H1 (cell line): Measurements from ENCODE around the gene SLC16A9. TPM values are rescaled to one million over a fixed set of nuclear protein-coding genes. Genes with fewer than 3 reads are reported as not detected.

Experiments
- CTCF ChIA-PET: fragments of 300-600 bp; sonication (Branson Sonifier 250); formaldehyde crosslinking; loops from one replicate; lab custom pipeline; 2021; ENCODE audit not compliant: partially characterized antibody; lab: Charles Lee
- POLR2A ChIA-PET: fragments of 300-600 bp; sonication (Branson Sonifier 250); formaldehyde crosslinking; loops from one replicate; lab custom pipeline; 2021; ENCODE audit warnings: inconsistent platforms; ENCODE audit not compliant: partially characterized antibody; lab: Charles Lee
- DNase-seq, 2 experiments: peaks; one replicate each; pipeline versions ENCODE4 v3.0.0 to v3.0.0-alpha.2; 2010 to 2022; ENCODE audit warnings: low spot score in 2 of 2, low read depth in 1 of 2, mixed read lengths in 1 of 2
- FAIRE-seq: peaks from 2 replicates; lab custom pipeline; 2011; peaks lifted over from hg19 to GRCh38; lab: Jason Lieb, UNC
- H2AFZ ChIP-seq: 2 replicates; pipeline ENCODE4 v1.8.1; 2012; ENCODE audit warnings: low read length, inconsistent platforms
- H2AK5ac ChIP-seq: 2 replicates; pipeline ENCODE4 v1.6.1; 2013; ENCODE audit warnings: low read depth, low read length
- H2BK120ac ChIP-seq: replicated peaks from 2 replicates; pipeline ENCODE3; 2013; ENCODE audit warnings: low read depth, low read length, inconsistent platforms
- H2BK12ac ChIP-seq: 2 replicates; pipeline ENCODE4 v1.6.1; 2013; ENCODE audit warnings: low read depth, low read length
- H2BK15ac ChIP-seq: 2 replicates; pipeline ENCODE4 v1.6.1; 2013; ENCODE audit warnings: low read length
- H2BK20ac ChIP-seq: 2 replicates; pipeline ENCODE4 v1.6.1; 2013; ENCODE audit warnings: low read length
- H2BK5ac ChIP-seq: 2 replicates; pipeline ENCODE4 v1.6.1; 2013; ENCODE audit warnings: low read depth, low read length
- H3K14ac ChIP-seq: 2 replicates; pipeline ENCODE4 v1.6.1; 2013; ENCODE audit warnings: inconsistent platforms; ENCODE audit not compliant: insufficient read length
- H3K18ac ChIP-seq: 2 replicates; pipeline ENCODE4 v1.6.1; 2013; ENCODE audit warnings: low read length; ENCODE audit errors: extremely low read depth
- H3K23ac ChIP-seq: 2 replicates; pipeline ENCODE4 v1.6.1; 2013; ENCODE audit warnings: inconsistent platforms; ENCODE audit not compliant: insufficient read length
- H3K23me2 ChIP-seq: 2 replicates; pipeline ENCODE4 v1.6.1; 2013; ENCODE audit warnings: low read depth, low read length
- H3K27ac ChIP-seq: 2 replicates; pipeline ENCODE4 v1.6.1; 2011; ENCODE audit warnings: low read depth, low read length, inconsistent platforms
- H3K27me3 ChIP-seq, 4 experiments: replicated peaks in 1 of 4; 1 replicate in 1 of 4; 2 replicates in 3 of 4; pipeline versions ENCODE4 v1.6.1 to v1.8.1; 2011 to 2013; ENCODE audit warnings: low read length in 3 of 4, mild to moderate bottlenecking in 3 of 4, inconsistent platforms in 2 of 4, mixed read lengths in 2 of 4, moderate library complexity in 1 of 4; ENCODE audit not compliant: control insufficient read depth in 3 of 4, insufficient read depth in 3 of 4; ENCODE audit errors: extremely low read depth in 1 of 4
- H3K36me3 ChIP-seq, 4 experiments: 2 replicates each; pipeline versions ENCODE4 v1.6.1 to v1.8.1; 2011 to 2013; ENCODE audit warnings: mild to moderate bottlenecking in 4 of 4, low read length in 3 of 4, moderate library complexity in 2 of 4, control low read depth in 1 of 4, inconsistent platforms in 1 of 4; ENCODE audit not compliant: insufficient read depth in 4 of 4, control insufficient read depth in 2 of 4
- H3K4ac ChIP-seq: replicated peaks from 2 replicates; pipeline ENCODE3; 2013; ENCODE audit warnings: low read length, low read depth, mixed read lengths, inconsistent platforms; ENCODE audit not compliant: insufficient read length
- H3K4me1 ChIP-seq, 4 experiments: replicated peaks in 1 of 4; 1 replicate in 1 of 4; 2 replicates in 3 of 4; pipeline versions ENCODE4 v1.6.1 to v1.8.1; 2011 to 2013; ENCODE audit warnings: low read length in 3 of 4, inconsistent platforms in 2 of 4, mixed read lengths in 1 of 4; ENCODE audit not compliant: insufficient read depth in 4 of 4, control insufficient read depth in 3 of 4
- H3K4me2 ChIP-seq, 2 experiments: 2 replicates each; pipeline versions ENCODE4 v1.6.1 to v1.8.1; 2011 to 2013; ENCODE audit warnings: low read depth in 2 of 2, low read length in 2 of 2, control low read depth in 1 of 2, inconsistent platforms in 1 of 2, mild to moderate bottlenecking in 1 of 2; ENCODE audit not compliant: insufficient read depth in 1 of 2
- H3K4me3 ChIP-seq, 4 experiments: fragments of 200-600, 300-600 bp in 1 of 4; sonication (generic), shearing (Covaris generic), sonication (Bioruptor Twin) in 1 of 4; 2 replicates each; pipeline versions ENCODE4 v1.5.1 to v1.8.1; 2011 to 2016; ENCODE audit warnings: low read length in 4 of 4, low read depth in 3 of 4, control low read depth in 2 of 4, inconsistent platforms in 2 of 4, mild to moderate bottlenecking in 2 of 4, mixed read lengths in 1 of 4, moderate library complexity in 1 of 4; ENCODE audit not compliant: insufficient read depth in 2 of 4; ENCODE audit errors: extremely low read depth in 1 of 4
- H3K56ac ChIP-seq: replicated peaks from 2 replicates; pipeline ENCODE3; 2013; ENCODE audit warnings: low read depth, mild to moderate bottlenecking, mixed read lengths, low read length, inconsistent platforms; ENCODE audit not compliant: insufficient read length
- H3K79me1 ChIP-seq: 2 replicates; pipeline ENCODE4 v1.6.1; 2013; ENCODE audit warnings: low read depth, low read length, control low read depth
- H3K79me2 ChIP-seq, 2 experiments: 2 replicates each; pipeline versions ENCODE4 v1.6.1 to v1.8.1; 2012 to 2013; ENCODE audit warnings: low read length in 2 of 2, mild to moderate bottlenecking in 2 of 2, inconsistent platforms in 1 of 2; ENCODE audit not compliant: insufficient read depth in 2 of 2, control insufficient read depth in 1 of 2
- H3K9ac ChIP-seq, 4 experiments: replicated peaks in 1 of 4; 1 replicate in 1 of 4; 2 replicates in 3 of 4; pipeline versions ENCODE4 v1.6.1 to v1.8.1; 2011 to 2013; ENCODE audit warnings: low read depth in 3 of 4, low read length in 3 of 4, control low read depth in 2 of 4, mild to moderate bottlenecking in 2 of 4, moderate library complexity in 2 of 4, inconsistent platforms in 1 of 4; ENCODE audit errors: extremely low read depth in 1 of 4
- H3K9me3 ChIP-seq, 2 experiments: 2 replicates each; pipeline versions ENCODE4 v1.6.1 to v1.8.1; 2012 to 2013; ENCODE audit warnings: mild to moderate bottlenecking in 2 of 2, moderate library complexity in 2 of 2, control low read depth in 1 of 2, inconsistent platforms in 1 of 2, low read depth in 1 of 2, low read length in 1 of 2, mixed read lengths in 1 of 2; ENCODE audit not compliant: insufficient read depth in 2 of 2
- H4K20me1 ChIP-seq, 2 experiments: replicated peaks in 1 of 2; 2 replicates each; pipeline versions ENCODE3 to v1.8.1; 2011 to 2013; ENCODE audit warnings: inconsistent platforms in 2 of 2, low read length in 2 of 2, mild to moderate bottlenecking in 1 of 2; ENCODE audit not compliant: insufficient read depth in 2 of 2, control insufficient read depth in 1 of 2
- H4K5ac ChIP-seq: 2 replicates; pipeline ENCODE4 v1.6.1; 2013; ENCODE audit warnings: low read length, low read depth, mixed read lengths, inconsistent platforms; ENCODE audit not compliant: insufficient read length
- H4K8ac ChIP-seq: 2 replicates; pipeline ENCODE4 v1.8.0; 2013; ENCODE audit warnings: mild to moderate bottlenecking, moderate library complexity, low read length, inconsistent platforms; ENCODE audit not compliant: insufficient read depth; ENCODE audit errors: extremely low read depth
- H4K91ac ChIP-seq: replicated peaks from 2 replicates; pipeline ENCODE3; 2013; ENCODE audit warnings: low read length, mixed read lengths, inconsistent platforms; ENCODE audit not compliant: insufficient read length
- ASH2L ChIP-seq: fragments of 200-600, 300-600 bp; sonication (generic); IDR thresholded peaks from one replicate; pipeline ENCODE4 v1.7.1; 2017; ENCODE audit warnings: low read length
- CHD1 ChIP-seq: IDR thresholded peaks from 2 replicates; pipeline ENCODE4 v1.6.1; 2012; ENCODE audit warnings: low read depth, low read length, improper control_type of control experiment
- EZH2 ChIP-seq: fragments of 200-600 bp; sonication (generic); IDR thresholded peaks from 2 replicates; pipeline ENCODE4 v1.7.1; 2012; ENCODE audit warnings: low read depth, mild to moderate bottlenecking, moderate library complexity, low read length, inconsistent platforms; ENCODE audit not compliant: severe bottlenecking
- GABPA ChIP-seq: IDR thresholded peaks from 2 replicates; pipeline ENCODE4 v1.6.1; 2011; ENCODE audit warnings: mild to moderate bottlenecking, low read length, moderate library complexity, borderline replicate concordance; ENCODE audit not compliant: insufficient read depth
- MAX ChIP-seq: IDR thresholded peaks from 2 replicates; pipeline ENCODE4 v1.6.1; 2012; ENCODE audit warnings: inconsistent platforms
- POLR2A ChIP-seq, 2 experiments: IDR thresholded peaks; 1 replicate in 1 of 2; 2 replicates in 1 of 2; pipeline ENCODE4 v1.6.1; 2011; ENCODE audit warnings: low read depth in 2 of 2, low read length in 2 of 2, mild to moderate bottlenecking in 2 of 2; ENCODE audit errors: control extremely low read depth in 1 of 2
- POLR2AphosphoS5 ChIP-seq: IDR thresholded peaks from 2 replicates; pipeline ENCODE4 v1.6.1; 2011; ENCODE audit warnings: low read depth, low read length
- RAD21 ChIP-seq, 2 experiments: IDR thresholded peaks in 1 of 2; conservative IDR thresholded peaks in 1 of 2; 2 replicates each; pipeline ENCODE4 v1.6.1; 2011; ENCODE audit warnings: low read depth in 2 of 2, low read length in 2 of 2, improper control_type of control experiment in 1 of 2, inconsistent platforms in 1 of 2, mild to moderate bottlenecking in 1 of 2, moderate library complexity in 1 of 2
- SUZ12 ChIP-seq: fragments of 200-600 bp; sonication (generic); IDR thresholded peaks from 2 replicates; pipeline ENCODE4 v1.6.1; 2012; ENCODE audit warnings: mild to moderate bottlenecking, inconsistent platforms, low read length, moderate library complexity, mixed read lengths
- TAF1 ChIP-seq: IDR thresholded peaks from 2 replicates; pipeline ENCODE4 v1.6.1; 2011; ENCODE audit warnings: mild to moderate bottlenecking, low read depth, low read length
- WGBS, 2 experiments: shearing (Covaris generic) in 1 of 2; methylation state at CpG; one replicate each; pipeline versions ENCODE4 v1.1.6 to v1.1.7; 2013 to 2015; ENCODE audit warnings: low lambda C conversion rate in 2 of 2, mixed read lengths in 2 of 2, inconsistent platforms in 1 of 2, low coverage in 1 of 2, missing lambda C conversion rate in 1 of 2; ENCODE audit not compliant: insufficient replicate concordance in 2 of 2, insufficient coverage in 1 of 2, insufficient read length in 1 of 2; ENCODE audit errors: extremely low coverage in 1 of 2, missing lambda C conversion rate in 1 of 2; 5-methylcytosine and 5-hydroxymethylcytosine counted together
- polyA plus RNA-seq, 7 experiments: library from polyadenylated mRNA; depleted of rRNA in 3 of 7; stranded (reverse) in 5 of 7; unstranded in 2 of 7; fragments of >200 nt in 5 of 7; fragments of 200-250 nt in 2 of 7; gene quantifications; 1 replicate in 5 of 7; 2 replicates in 1 of 7; 4 replicates in 1 of 7; pipeline versions ENCODE4 v1.2.1 to v1.2.3, GENCODE V29; 2011 to 2013; ENCODE audit warnings: missing spikeins in 2 of 7, mixed read lengths in 2 of 7
- total RNA-seq: library from RNA; stranded (reverse); fragmentation: NEBNext Ultra II Directional; extraction: Animal tissue kit (Norgen Biotek cat#: 25700); gene quantifications from 2 replicates; pipeline ENCODE4 v1.2.1, GENCODE V29; 2021
- TF ChIP-seq, protein P1 (sequence below): IDR thresholded peaks from 2 replicates; pipeline ENCODE4 v1.6.1; 2012; ENCODE audit warnings: inconsistent platforms

Gene SLC16A9
- total and polyA plus RNA-seq, 2 of the 8 experiments (the other 6 are each of a cell fraction or from before 2014, with no cell fraction given), result 11.2 to 20.5 TPM

- Histone ChIP-seq H3K4me2 (peak overlapping the region; percentile 97 to 99), H2AFZ (no peak overlapping the region; the same call in 1 of the 2 replicates), H4K20me1 (no peaks in the 10 kb centered on the region), H3K14ac (no peak overlapping the region), H3K9ac (peak overlapping the region; percentile 63 to 89 (median 78)), H4K5ac (peak overlapping the region; percentile 22), H3K9me3 (no peaks in the 10 kb centered on the region), H3K23me2 (peaks cover 15% of the 10 kb centered on the region; the same call in 1 of the 2 replicates), H4K8ac (peak overlapping the region; percentile 99), H3K36me3 (no peaks in the 10 kb centered on the region), H3K4ac (no peak overlapping the region), H3K79me2 (peaks cover 0 to 14% of the 10 kb centered on the region in 2 experiments; a peak in 1 of 4 replicates), H3K23ac (no peak overlapping the region), H3K4me1 (peaks cover 0 to 9% (median 6%) of the 10 kb centered on the region in 4 experiments; a peak in 4 of 7 replicates), H2BK120ac (no peak overlapping the region), H2BK15ac (no peak overlapping the region), H4K91ac (peak overlapping the region; percentile 34), H3K27me3 (peaks cover 0 to 15% (median 10%) of the 10 kb centered on the region in 4 experiments; a peak in 5 of 7 replicates), H3K79me1 (no peaks in the 10 kb centered on the region), H2BK20ac (no peak overlapping the region), H3K4me3 (peak overlapping the region; percentile 72 to 90 (median 77)), H3K18ac (peak overlapping the region; percentile 74; the same call in 1 of the 2 replicates), H2BK5ac (no peak overlapping the region; the same call in 1 of the 2 replicates), H2AK5ac (no peak overlapping the region), H3K27ac (peak overlapping the region; percentile 63), H3K56ac (peak overlapping the region; percentile 49), H2BK12ac (peak overlapping the region; percentile 69)
- no peak for FAIRE-seq
- WGBS, 2 experiments, result 1% methylated on average over 41 of the region's 42 CpGs; no CpG with 5 or more reads in 1 of the 2 experiments
- POLR2A ChIA-PET, result interaction anchor here (0.6 to 5.6 kb wide), 20 partner anchors 7 to 1080 kb away, joined by 3 to 27 read pairs (median 4); no protein-coding TSS in a partner anchor
- CTCF ChIA-PET, result interaction anchor here (0.8 to 3.2 kb wide), 11 partner anchors 8 to 406 kb away, joined by 3 to 12 read pairs (median 4); no protein-coding TSS in a partner anchor
- peak in 1 of 2 experiments; percentile 71 for DNase-seq
- TF ChIP-seq RAD21 (IDR thresholded peaks at IDR 0.05 in 1 of 2, conservative IDR thresholded peaks at IDR 0.05 in 1 of 2; ENCODE audit: low read depth in 2 of 2, low read length in 2 of 2) (no peak), CHD1 (no peak), TAF1 (peak; percentile 40), GABPA (0 out of 2 replicates have a peak, but pooled peaks have one; percentile 40), SUZ12 (0 out of 2 replicates have a peak, but pooled peaks have one; percentile 4), ASH2L (peak; percentile 19), EZH2 (no peak), MAX (peak; percentile 47; the same call in 1 of the 2 replicates), POLR2AphosphoS5 (peak; percentile 51; the same call in 1 of the 2 replicates), POLR2A (IDR thresholded peaks at IDR 0.05; ENCODE audit: control extremely low read depth in 1 of 2, low read depth in 2 of 2, low read length in 2 of 2) (peak in 1 of 2 experiments; percentile 21; a peak in 1 of 3 replicates)
- TF ChIP-seq, protein P1, sequence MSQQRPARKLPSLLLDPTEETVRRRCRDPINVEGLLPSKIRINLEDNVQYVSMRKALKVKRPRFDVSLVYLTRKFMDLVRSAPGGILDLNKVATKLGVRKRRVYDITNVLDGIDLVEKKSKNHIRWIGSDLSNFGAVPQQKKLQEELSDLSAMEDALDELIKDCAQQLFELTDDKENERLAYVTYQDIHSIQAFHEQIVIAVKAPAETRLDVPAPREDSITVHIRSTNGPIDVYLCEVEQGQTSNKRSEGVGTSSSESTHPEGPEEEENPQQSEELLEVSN, result peak; percentile 67
Measured at GRCh38 chr10:59708816-59709394, 745 bp downstream of the SLC16A9 start.
